ENCODE data around the gene ELAVL3.
"Not testable (repeated sequence)": the region's sequence is repeated elsewhere in the genome, so short reads cannot be mapped to it uniquely, and the experiment has no call there.

The ELAVL3 gene

GRCh38 chr19:11486661-11487503, 6.0 kb upstream of the ELAVL3 start:
- in situ Hi-C loops (cut with MboI; ENCODE audit: low sequenced_read_pairs): no loop called here

DNA sequence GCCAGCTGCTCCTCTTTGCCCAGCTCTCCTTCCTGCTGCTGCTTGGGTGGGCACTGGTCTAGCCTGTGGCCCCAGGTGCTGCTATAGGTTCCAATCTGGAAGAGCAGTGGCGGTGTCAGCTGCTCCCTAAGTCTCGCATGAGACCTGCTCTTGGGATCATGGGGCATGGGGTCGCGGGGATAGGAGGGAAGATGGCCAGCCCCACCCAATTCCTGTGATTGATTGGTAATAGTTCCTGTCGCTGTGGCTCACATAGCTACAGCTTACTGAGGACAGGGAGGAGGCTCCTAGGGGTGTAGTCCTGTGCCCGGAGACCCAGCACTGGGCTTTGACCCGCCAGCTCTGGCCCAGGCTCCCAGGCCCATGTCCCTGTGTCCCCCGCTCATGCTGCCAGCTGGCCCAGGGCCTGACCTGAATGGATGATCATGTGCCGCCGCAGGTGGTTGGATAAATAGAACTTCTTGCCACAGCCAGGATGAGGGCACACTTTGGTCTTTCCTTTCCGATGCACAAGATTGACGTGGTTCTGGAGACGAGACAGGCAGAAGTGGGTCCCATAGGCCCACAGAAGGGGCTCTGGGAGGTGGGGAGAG, 4.5 kb upstream of the ELAVL3 start:
- in situ Hi-C loops (cut with MboI; ENCODE audit: low sequenced_read_pairs): no loop called here

- in situ Hi-C loops (cut with MboI; ENCODE audit: low sequenced_read_pairs): no loop called here
Measured at GRCh38 chr19:11483366-11484111, 2.7 kb upstream of the ELAVL3 start.

- in situ Hi-C loops (cut with MboI; ENCODE audit: low sequenced_read_pairs): no loop called here
Measured at GRCh38 chr19:11482384-11483050, 1.7 kb upstream of the ELAVL3 start.

- in situ Hi-C loops (cut with MboI; ENCODE audit: low sequenced_read_pairs): no loop called here
Measured at GRCh38 chr19:11481534-11482383, 913 bp upstream of the ELAVL3 start.

DNA sequence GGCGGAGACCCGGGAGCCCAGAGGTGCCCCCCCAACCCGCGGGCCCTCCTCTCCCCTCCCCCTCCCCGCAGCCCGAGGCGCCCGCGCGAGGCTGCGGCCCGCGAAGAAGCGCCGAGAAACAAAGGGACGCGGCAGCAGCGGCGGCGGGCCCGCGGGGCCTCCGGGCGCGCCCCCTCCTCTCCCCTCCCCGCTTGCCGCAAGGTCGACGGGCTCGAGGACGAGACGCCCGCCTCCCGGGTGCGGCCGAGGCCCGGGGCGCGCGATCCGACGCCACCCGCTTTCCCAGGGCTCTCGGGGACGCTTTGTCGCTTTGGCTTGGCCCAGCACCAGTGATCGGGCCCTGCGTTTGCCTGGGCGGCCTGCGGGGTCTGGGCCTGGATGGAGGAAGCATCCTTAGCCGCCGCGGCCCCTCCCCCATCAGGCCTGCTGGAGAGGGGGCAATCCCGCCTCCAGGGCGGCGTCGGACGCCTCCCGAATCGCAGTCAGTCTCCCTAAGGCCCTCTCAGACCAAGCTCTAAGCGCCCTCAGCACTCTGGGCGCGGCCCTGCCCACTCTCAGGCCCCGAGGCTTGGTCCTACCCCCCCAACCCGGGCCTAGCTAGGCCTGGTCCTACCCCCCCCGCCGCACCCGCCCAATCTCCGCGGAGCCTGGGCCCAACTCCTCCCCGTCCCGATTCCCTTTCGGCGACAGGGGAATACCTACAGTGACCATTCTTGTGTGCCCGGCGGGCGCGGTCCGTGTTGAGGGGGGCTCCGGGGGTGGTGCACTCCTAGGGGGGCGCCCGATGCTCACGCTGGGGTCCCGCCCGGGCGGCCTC, 740 bp downstream of the ELAVL3 start:
- in situ Hi-C loops (cut with MboI; ENCODE audit: low sequenced_read_pairs): no loop called here

DNA sequence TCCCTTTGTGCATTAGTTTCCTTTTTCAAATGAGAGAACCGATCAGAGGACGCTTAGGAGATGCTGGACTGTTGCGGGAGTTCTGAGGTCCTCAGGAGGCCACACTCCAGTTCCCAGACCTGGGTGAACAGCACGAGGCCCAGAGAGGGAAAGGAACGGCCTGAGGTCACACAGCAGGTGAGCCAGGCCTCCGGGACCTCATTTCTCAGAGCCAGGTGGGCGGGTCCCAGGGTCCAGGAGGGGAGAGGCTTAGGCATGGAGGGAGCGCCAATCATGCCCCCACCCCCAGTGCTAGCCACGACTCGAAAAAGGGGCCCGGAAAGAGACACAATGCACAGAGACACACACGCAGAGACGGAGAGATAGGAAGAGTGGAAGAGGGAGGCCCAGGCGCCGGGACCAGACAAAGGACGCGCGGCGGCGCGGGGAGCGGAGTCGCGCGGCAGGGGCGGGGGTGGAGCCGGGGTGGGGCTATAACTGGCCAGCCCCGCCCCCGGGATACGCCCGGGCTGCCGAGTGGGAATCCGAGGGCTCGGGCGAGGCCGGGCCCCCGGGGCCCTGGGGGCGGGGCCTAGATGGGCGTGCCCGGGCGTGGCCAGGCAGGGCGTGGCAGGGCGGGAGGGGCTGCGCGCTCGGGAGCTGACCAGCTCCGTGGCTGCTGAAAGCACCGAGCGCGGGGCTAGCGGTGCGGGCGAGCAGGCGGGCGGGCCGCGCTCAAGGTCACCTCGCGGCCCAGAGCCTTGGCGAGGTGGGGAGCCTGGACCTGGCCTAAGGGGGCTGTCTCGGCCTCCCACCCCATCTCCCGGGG, 1.6 kb downstream of the ELAVL3 start:
- in situ Hi-C loops (cut with MboI; ENCODE audit: low sequenced_read_pairs): no loop called here

DNA sequence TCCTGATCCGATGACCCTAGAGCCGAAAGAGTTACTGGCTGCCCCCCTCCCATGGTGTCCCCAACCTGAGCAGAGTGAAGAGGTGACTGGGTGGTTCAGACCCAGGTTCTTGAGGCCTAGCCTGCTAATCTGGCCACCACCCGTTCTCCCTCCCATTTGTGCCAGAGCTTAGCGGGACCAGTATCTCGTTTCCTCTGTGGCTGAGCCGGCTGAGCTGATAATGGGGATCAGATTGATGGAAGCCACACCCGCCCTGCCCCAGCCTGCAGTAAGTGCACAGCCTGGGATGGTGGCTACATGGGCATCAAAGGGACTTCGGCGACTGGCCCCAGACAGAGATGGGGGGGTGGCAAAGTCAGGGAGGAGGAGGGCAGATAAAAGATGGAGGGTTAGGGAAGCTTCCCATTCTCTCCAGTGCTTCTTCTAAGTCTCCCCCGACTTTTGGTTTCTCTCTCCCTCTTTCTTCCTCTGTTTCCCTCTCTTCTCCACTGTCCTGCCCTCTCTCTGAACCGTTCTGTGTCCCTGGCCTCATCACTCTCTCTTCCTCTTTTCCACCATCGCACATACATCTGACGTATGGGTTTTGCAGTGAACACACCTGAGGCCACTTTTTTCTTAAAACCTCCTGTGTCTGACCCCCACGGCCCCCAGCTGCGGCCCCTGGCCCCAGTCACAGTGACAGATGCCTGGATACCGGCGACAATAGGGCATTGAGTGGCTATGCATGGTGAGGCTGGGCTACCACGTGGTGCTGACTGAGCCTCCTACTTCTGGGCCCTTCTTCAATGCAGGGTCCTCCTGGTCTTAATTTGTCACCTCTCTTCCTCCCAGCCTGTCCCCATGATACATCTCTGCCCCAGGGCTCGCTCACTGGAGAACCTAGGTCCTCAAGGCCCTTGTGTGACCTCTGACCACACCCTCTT, 2.4 kb downstream of the ELAVL3 start:
- in situ Hi-C loops (cut with MboI; ENCODE audit: low sequenced_read_pairs): no loop called here

DNA sequence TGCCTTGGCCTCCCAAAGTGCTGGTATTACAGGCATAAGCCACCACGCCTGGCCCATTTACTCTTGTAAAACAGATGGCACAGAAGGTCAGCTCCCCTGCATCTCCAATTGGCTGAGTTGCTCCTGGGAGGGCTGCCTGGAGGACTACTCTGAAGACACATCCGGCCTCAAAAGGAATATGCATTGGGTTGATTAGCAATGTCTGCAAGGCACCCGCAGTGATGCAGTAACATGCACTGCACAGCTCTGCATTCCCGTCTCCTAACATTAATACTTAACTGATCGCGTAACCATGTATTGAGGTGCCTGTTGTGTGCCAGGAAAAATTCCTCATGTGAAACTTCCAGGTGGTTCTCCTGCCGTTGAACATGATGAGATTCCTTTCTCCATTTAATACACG, 5.0 kb downstream of the ELAVL3 start:
- in situ Hi-C loops (cut with MboI; ENCODE audit: low sequenced_read_pairs): no loop called here

- in situ Hi-C loops (cut with MboI; ENCODE audit: low sequenced_read_pairs): not testable (repeated sequence)
Measured at GRCh38 chr19:11475343-11475742, 5.5 kb downstream of the ELAVL3 start.

DNA sequence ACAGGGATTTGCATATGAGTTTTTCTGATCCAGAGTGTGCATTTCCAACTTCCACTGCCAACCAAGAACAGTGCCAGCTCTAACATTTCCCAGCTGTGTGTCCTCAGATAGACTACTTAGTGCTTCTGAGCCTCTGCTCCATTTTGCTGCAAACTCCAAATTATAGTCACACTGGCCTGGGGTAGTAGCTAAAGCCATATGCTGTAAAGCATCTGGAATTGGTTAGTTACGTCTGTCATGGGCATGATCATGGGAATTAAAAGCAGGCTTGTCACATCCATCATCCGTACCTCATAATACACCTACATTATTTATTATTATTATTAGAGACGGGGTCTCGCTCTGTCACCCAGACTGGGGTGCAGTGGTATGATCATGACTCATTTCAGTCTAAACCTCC, 7.1 kb downstream of the ELAVL3 start:
- in situ Hi-C loops (cut with MboI; ENCODE audit: low sequenced_read_pairs): no loop called here

- in situ Hi-C loops (cut with MboI; ENCODE audit: low sequenced_read_pairs): not testable (repeated sequence)
Measured at GRCh38 chr19:11468266-11468845, 12.5 kb downstream of the ELAVL3 start.

GRCh38 chr19:11465600-11465999, 15.2 kb downstream of the ELAVL3 start:
- in situ Hi-C loops (cut with MboI; ENCODE audit: low sequenced_read_pairs): no loop called here

DNA sequence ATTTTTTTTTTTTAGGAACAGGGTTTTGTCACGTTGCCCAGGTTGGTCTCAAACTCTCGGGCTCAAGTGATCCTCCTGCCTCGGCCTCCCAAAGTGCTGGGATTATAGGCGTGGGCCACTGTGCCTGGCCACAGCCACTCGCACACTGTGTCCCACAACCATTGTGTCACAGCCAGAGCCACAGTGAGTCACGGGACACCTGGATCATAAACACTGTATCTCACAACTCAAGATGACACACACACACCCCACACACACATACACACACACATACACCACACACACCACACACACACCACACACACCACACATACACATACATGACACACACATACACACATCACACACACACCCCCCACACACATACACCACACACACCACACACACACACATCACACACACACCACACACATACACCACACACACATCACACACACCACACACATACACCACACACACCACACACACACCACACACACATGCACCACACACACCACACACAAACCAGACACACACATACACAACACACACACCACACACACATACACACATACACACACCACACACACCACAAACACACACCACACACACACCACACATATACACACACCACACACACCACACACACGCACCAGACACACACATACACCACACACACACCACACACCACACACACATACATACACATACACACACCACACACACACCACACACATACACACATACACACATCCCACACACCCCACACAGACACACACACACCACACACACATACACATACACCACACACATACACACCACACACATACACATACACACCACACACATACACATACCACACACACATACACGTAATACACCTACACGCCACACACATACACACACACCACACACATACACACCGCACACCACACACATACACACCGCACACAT, 16.2 kb downstream of the ELAVL3 start:
- in situ Hi-C loops (cut with MboI; ENCODE audit: low sequenced_read_pairs): no loop called here

DNA sequence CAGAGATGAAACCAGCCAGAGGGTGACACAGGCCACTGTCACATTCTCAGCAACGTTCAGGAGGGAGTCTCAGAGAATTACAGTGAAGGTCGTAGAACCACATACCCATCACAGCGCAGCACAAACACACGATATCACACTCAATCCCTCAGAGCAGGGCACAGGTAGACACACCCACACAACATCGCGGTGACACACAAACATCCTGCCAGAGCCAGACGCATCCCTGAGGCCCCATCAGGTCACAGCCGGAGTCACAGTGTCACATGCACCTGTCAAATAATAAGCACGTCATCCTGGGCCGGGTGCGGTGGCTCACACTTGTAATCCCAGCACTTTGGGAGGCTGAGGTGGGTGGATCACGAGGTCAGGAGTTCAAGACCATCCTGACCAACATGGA, 17.5 kb downstream of the ELAVL3 start:
- in situ Hi-C loops (cut with MboI; ENCODE audit: low sequenced_read_pairs): no loop called here

DNA sequence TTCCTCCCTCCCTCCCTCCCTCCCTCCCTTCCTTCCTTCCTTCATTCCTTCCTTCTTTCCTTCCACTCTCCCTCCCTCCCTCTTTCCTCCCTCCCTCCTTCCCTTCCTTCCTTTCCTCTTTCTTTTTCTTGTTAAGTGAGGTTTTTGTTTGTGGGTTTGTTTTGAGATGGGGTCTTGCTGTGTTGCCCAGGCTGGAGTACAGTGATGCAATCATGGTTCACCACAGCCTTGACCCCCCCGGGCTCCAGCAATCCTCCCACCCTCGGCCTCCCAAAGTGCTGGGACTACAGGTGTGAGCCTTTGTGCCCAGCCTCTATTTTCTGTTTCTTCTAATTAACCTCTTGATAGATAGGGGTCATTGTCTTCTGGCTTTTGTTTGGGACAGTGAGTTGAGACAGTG, 19.4 kb downstream of the ELAVL3 start:
- in situ Hi-C loops (cut with MboI; ENCODE audit: low sequenced_read_pairs): no loop called here

Data from HL-60/S4 treated with phorbol 12-myristate 13-acetate at 8.2 ng/mL for 4 days and 3 days (cell line).